NOMO-1 treated with DMSO at 0.1 percent for 48 hours (cell line): Measurements from ENCODE around the gene KIF6.
"Not testable (repeated sequence)": the region's sequence is repeated elsewhere in the genome, so short reads cannot be mapped to it uniquely, and the experiment has no call there.

Source experiments
- DNase-seq: peaks from one replicate; lab custom pipeline; 2025; ENCODE audit not compliant: unreplicated experiment; lab: John Stamatoyannopoulos, UW

KIF6 gene

GRCh38 chr6:39724787-39725631, at the start of gene KIF6:
Gene KIF6 (minus strand): TSS chr6:39725408. CDS start chr6:39725310, 98 bp downstream.
- DNase-seq, result peak; percentile 89

- no peak for DNase-seq
Measured at GRCh38 chr6:39773782-39774181, 48.6 kb upstream of the KIF6 start.

GRCh38 chr6:39772559-39773273, 47.5 kb upstream of the KIF6 start:
- no peak for DNase-seq

- DNase-seq, result no peak
Measured at GRCh38 chr6:39770446-39770845, 45.2 kb upstream of the KIF6 start.

- no peak for DNase-seq
Measured at GRCh38 chr6:39769012-39769411, 43.8 kb upstream of the KIF6 start.

- no peak for DNase-seq
Measured at GRCh38 chr6:39765508-39766065, 40.4 kb upstream of the KIF6 start.

GRCh38 chr6:39760226-39760952, 35.2 kb upstream of the KIF6 start:
- no peak for DNase-seq

- DNase-seq, result no peak
Measured at GRCh38 chr6:39758905-39759605, 33.8 kb upstream of the KIF6 start.

- no peak for DNase-seq
Measured at GRCh38 chr6:39756582-39756981, 31.4 kb upstream of the KIF6 start.

GRCh38 chr6:39755231-39755630, 30.0 kb upstream of the KIF6 start:
- no peak for DNase-seq

- no peak for DNase-seq
Measured at GRCh38 chr6:39754514-39755115, 29.4 kb upstream of the KIF6 start.

GRCh38 chr6:39753725-39754045, 28.5 kb upstream of the KIF6 start:
- DNase-seq, result no peak

GRCh38 chr6:39752835-39753724, 27.9 kb upstream of the KIF6 start:
- DNase-seq, result no peak

- no peak for DNase-seq
Measured at GRCh38 chr6:39746795-39747194, 21.6 kb upstream of the KIF6 start.

GRCh38 chr6:39733704-39734103, 8.5 kb upstream of the KIF6 start:
- DNase-seq, result no peak

- no peak for DNase-seq
Measured at GRCh38 chr6:39731565-39731964, 6.4 kb upstream of the KIF6 start.

GRCh38 chr6:39729945-39730344, 4.7 kb upstream of the KIF6 start:
- DNase-seq, result no peak

- DNase-seq, result no peak
Measured at GRCh38 chr6:39725632-39725997, 407 bp upstream of the KIF6 start.

- not testable (repeated sequence) for DNase-seq
Measured at GRCh38 chr6:39723350-39723749, 1.9 kb downstream of the KIF6 start.

GRCh38 chr6:39714802-39715201, 10.4 kb downstream of the KIF6 start:
- DNase-seq, result no peak
